HEK293 (cell line): ENCODE data around the gene SERPINB6.

Experiments
- CTCF ChIA-PET: fragments of 350-600 bp; formaldehyde crosslinking; extraction: SDS; loops from one replicate; lab custom pipeline; 2021; ENCODE audit warnings: antibody characterized with exemption; lab: Yijun Ruan, JAX
- POLR2A ChIA-PET: fragments of 300-600 bp; formaldehyde crosslinking; extraction: SDS; loops from one replicate; lab custom pipeline; 2020; ENCODE audit warnings: antibody characterized with exemption, inconsistent platforms; lab: Yijun Ruan, JAX
- H3K27ac ChIP-seq: fragments of 200-500 bp; sonication (Bioruptor generic); 2 replicates; pipeline ENCODE4 v1.5.1; 2014; ENCODE audit warnings: low read depth, low read length, control low read depth, inconsistent platforms; ENCODE audit errors: extremely low read depth
- H3K36me3 ChIP-seq, 2 experiments: fragments of 200-500 bp in 1 of 2; sonication (Bioruptor generic) in 1 of 2; 1 replicate in 1 of 2; 2 replicates in 1 of 2; pipeline ENCODE4 v1.5.1; 2014 to 2017; ENCODE audit warnings: inconsistent platforms in 2 of 2, low read length in 2 of 2; ENCODE audit not compliant: control insufficient read depth in 2 of 2, insufficient read depth in 1 of 2
- H3K4me1 ChIP-seq: fragments of 200-500 bp; sonication (Bioruptor generic); 2 replicates; pipeline ENCODE4 v1.5.1; 2014; ENCODE audit warnings: mild to moderate bottlenecking, low read length, inconsistent platforms; ENCODE audit not compliant: control insufficient read depth, insufficient read depth
- H3K4me3 ChIP-seq: 2 replicates; pipeline ENCODE4 v1.5.1; 2011; ENCODE audit warnings: low read depth, mild to moderate bottlenecking, control low read depth, low read length, moderate library complexity
- H3K9me3 ChIP-seq: fragments of 200-500 bp; sonication (Bioruptor generic); 2 replicates; pipeline ENCODE4 v1.5.1; 2014; ENCODE audit warnings: low read depth, low read length, inconsistent platforms; ENCODE audit not compliant: control insufficient read depth, insufficient read depth
- FEZF1 ChIP-seq: fragments of 450-650 bp; formaldehyde crosslinking; IDR thresholded peaks from 2 replicates; pipeline ENCODE4 v1.5.1; 2016; ENCODE audit warnings: missing biosample characterization, missing genetic modification characterization
- HOXD13 ChIP-seq: sonication (generic); formaldehyde crosslinking; IDR thresholded peaks from 2 replicates; pipeline ENCODE4 v1.8.0; 2022; ENCODE audit warnings: missing genetic modification reagents, borderline replicate concordance
- IKZF3 ChIP-seq: fragments of 450-650 bp; IDR thresholded peaks from 2 replicates; pipeline ENCODE4 v1.5.0; 2018; ENCODE audit warnings: missing biosample characterization, mild to moderate bottlenecking, missing genetic modification characterization, moderate library complexity
- KLF7 ChIP-seq: fragments of 450-650 bp; formaldehyde crosslinking; IDR thresholded peaks from 2 replicates; pipeline ENCODE4 v1.5.1; 2016; ENCODE audit warnings: missing biosample characterization, missing genetic modification characterization, borderline replicate concordance
- PRDM10 ChIP-seq: fragments of 450-650 bp; formaldehyde crosslinking; IDR thresholded peaks from 2 replicates; pipeline ENCODE4 v1.5.1; 2016; ENCODE audit warnings: missing biosample characterization, missing genetic modification characterization
- PRDM6 ChIP-seq: fragments of 450-650 bp; formaldehyde crosslinking; IDR thresholded peaks from 2 replicates; pipeline ENCODE4 v1.5.1; 2017; ENCODE audit warnings: missing biosample characterization, missing genetic modification characterization
- SCRT1 ChIP-seq: fragments of 450-650 bp; formaldehyde crosslinking; IDR thresholded peaks from 2 replicates; pipeline ENCODE4 v1.5.1; 2016; ENCODE audit warnings: missing biosample characterization, missing genetic modification characterization, borderline replicate concordance
- SP3 ChIP-seq: fragments of 450-650 bp; formaldehyde crosslinking; IDR thresholded peaks from 2 replicates; pipeline ENCODE4 v1.5.1; 2016; ENCODE audit warnings: missing biosample characterization, missing genetic modification characterization
- WT1 ChIP-seq: fragments of 450-650 bp; formaldehyde crosslinking; IDR thresholded peaks from 2 replicates; pipeline ENCODE4 v1.5.1; 2016; ENCODE audit warnings: missing biosample characterization, missing genetic modification characterization
- YY1 ChIP-seq: fragments of 450-650 bp; formaldehyde crosslinking; IDR thresholded peaks from 2 replicates; pipeline ENCODE4 v1.5.1; 2018; ENCODE audit warnings: missing biosample characterization, missing genetic modification characterization
- ZFP3 ChIP-seq: fragments of 450-650 bp; formaldehyde crosslinking; IDR thresholded peaks from 2 replicates; pipeline ENCODE4 v1.5.1; 2016; ENCODE audit warnings: low read depth, missing biosample characterization, missing genetic modification characterization
- ZFP37 ChIP-seq: fragments of 450-650 bp; formaldehyde crosslinking; IDR thresholded peaks from 2 replicates; pipeline ENCODE4 v1.5.1; 2016; ENCODE audit warnings: missing biosample characterization, missing genetic modification characterization
- ZNF10 ChIP-seq: fragments of 450-650 bp; formaldehyde crosslinking; IDR thresholded peaks from 2 replicates; pipeline ENCODE4 v1.5.1; 2017; ENCODE audit warnings: missing biosample characterization, missing genetic modification characterization
- ZNF138 ChIP-seq: fragments of 450-650 bp; formaldehyde crosslinking; IDR thresholded peaks from 2 replicates; pipeline ENCODE4 v1.5.1; 2016; ENCODE audit warnings: missing biosample characterization, missing genetic modification characterization, borderline replicate concordance
- ZNF148 ChIP-seq: fragments of 450-650 bp; formaldehyde crosslinking; IDR thresholded peaks from 2 replicates; pipeline ENCODE4 v1.5.0; 2017; ENCODE audit warnings: missing biosample characterization, missing genetic modification characterization, borderline replicate concordance
- ZNF26 ChIP-seq: fragments of 450-650 bp; formaldehyde crosslinking; IDR thresholded peaks from 2 replicates; pipeline ENCODE4 v1.5.1; 2016; ENCODE audit warnings: missing biosample characterization, missing genetic modification characterization
- ZNF302 ChIP-seq: fragments of 450-650 bp; formaldehyde crosslinking; IDR thresholded peaks from 2 replicates; pipeline ENCODE4 v1.5.1; 2016; ENCODE audit warnings: missing biosample characterization, missing genetic modification characterization, low read depth
- ZNF398 ChIP-seq: fragments of 450-650 bp; formaldehyde crosslinking; IDR thresholded peaks from 2 replicates; pipeline ENCODE4 v1.5.1; 2017; ENCODE audit warnings: missing biosample characterization, missing genetic modification characterization
- ZNF561 ChIP-seq: fragments of 450-650 bp; IDR thresholded peaks from 2 replicates; pipeline ENCODE4 v1.5.1; 2018; ENCODE audit warnings: missing biosample characterization, missing genetic modification characterization, borderline replicate concordance
- ZNF596 ChIP-seq: fragments of 450-650 bp; IDR thresholded peaks from 2 replicates; pipeline ENCODE4 v1.5.0; 2018; ENCODE audit warnings: missing biosample characterization, mild to moderate bottlenecking, missing genetic modification characterization, moderate library complexity
- ZNF664 ChIP-seq: fragments of 450-650 bp; formaldehyde crosslinking; IDR thresholded peaks from 2 replicates; pipeline ENCODE4 v1.5.1; 2016; ENCODE audit warnings: missing biosample characterization, missing genetic modification characterization

The SERPINB6 gene

GRCh38 chr6:2976571-2977085 is 5.3 kb upstream of the SERPINB6 start (continued):
- TF ChIP-seq FEZF1 (tag by site-specific recombination), result no peak
- TF ChIP-seq ZNF26, result no peak

GRCh38 chr6:2976060-2976459 is 4.7 kb upstream of the SERPINB6 start:
- Histone ChIP-seq H3K4me3 (no peak overlapping the region), H3K4me1 (no peaks in the 10 kb centered on the region; the same call in 1 of the 2 replicates), H3K27ac (no peak overlapping the region), H3K36me3 (no peaks in the 10 kb centered on the region), H3K9me3 (no peaks in the 10 kb centered on the region)
- POLR2A ChIA-PET, result interaction anchor here (3.2 kb wide), 1 partner anchor 13 kb away, joined by 11 read pairs; no protein-coding TSS in a partner anchor
- CTCF ChIA-PET, result interaction anchor here (0.7 to 5.3 kb wide), 5 partner anchors 10 to 107 kb away, joined by 3 to 22 read pairs (median 4); no protein-coding TSS in a partner anchor
- TF ChIP-seq KLF7 (tag by site-specific recombination), result no peak
- TF ChIP-seq IKZF3 (tag by site-specific recombination), result no peak
- TF ChIP-seq ZFP3 (tag by site-specific recombination), result no peak
- no peak for TF ChIP-seq WT1 (tag by site-specific recombination)
- no peak for TF ChIP-seq HOXD13 (CRISPR knock-in tag)
- no peak for TF ChIP-seq SP3 (tag by site-specific recombination)
- TF ChIP-seq PRDM6 (tag by site-specific recombination), result no peak
- no peak for TF ChIP-seq ZNF138 (tag by site-specific recombination)
- TF ChIP-seq ZNF302 (tag by site-specific recombination), result no peak
- no peak for TF ChIP-seq ZNF148 (tag by site-specific recombination)
- TF ChIP-seq ZFP37 (tag by site-specific recombination), result no peak
- no peak for TF ChIP-seq ZNF561 (tag by site-specific recombination)
- no peak for TF ChIP-seq YY1
- no peak for TF ChIP-seq PRDM10 (tag by site-specific recombination)
- no peak for TF ChIP-seq ZNF398 (tag by site-specific recombination)
- no peak for TF ChIP-seq ZNF596 (tag by site-specific recombination)
- TF ChIP-seq ZNF664 (tag by site-specific recombination), result no peak
- no peak for TF ChIP-seq ZNF10
- TF ChIP-seq SCRT1 (tag by site-specific recombination), result no peak
